B cell (primary cell): ENCODE data around the gene TTF2. TPM values are rescaled to one million over a fixed set of nuclear protein-coding genes. Genes with fewer than 3 reads are reported as not detected.

ENCODE experiments used
- ATAC-seq: fragments of 200-7000 bp; cut with Tn5 transposase; one replicate; pipeline ENCODE4 v1.10.0; 2021; ENCODE audit warnings: low read depth, mild to moderate bottlenecking, moderate number of reproducible peaks, moderate library complexity
- CTCF ChIA-PET: fragments of 350-600 bp; sonication (Branson Sonifier 250); formaldehyde crosslinking; loops from one replicate; lab custom pipeline; 2021; ENCODE audit warnings: antibody characterized with exemption, inconsistent platforms; lab: Charles Lee
- POLR2A ChIA-PET: fragments of 350-600 bp; sonication (Branson Sonifier 250); formaldehyde crosslinking; loops from one replicate; lab custom pipeline; 2021; ENCODE audit warnings: antibody characterized with exemption; lab: Charles Lee
- DNase-seq: peaks from one replicate; pipeline ENCODE4 v3.0.0; 2013
- H2AFZ ChIP-seq: 2 replicates; pipeline ENCODE4 v1.6.1; 2012; ENCODE audit warnings: mild to moderate bottlenecking, low read depth, low read length; ENCODE audit not compliant: insufficient read depth, poor library complexity, severe bottlenecking
- H3K27ac ChIP-seq, 2 donors: 1 replicate in 1 of 2; 2 replicates in 1 of 2; pipeline ENCODE4 v1.5.1; 2012 to 2013; ENCODE audit warnings: low read length in 2 of 2, mild to moderate bottlenecking in 2 of 2, moderate library complexity in 1 of 2
- H3K27me3 ChIP-seq, 4 experiments: fragments of 200-600 bp in 1 of 4; sonication (generic) in 1 of 4; replicated peaks in 1 of 4; 1 replicate in 2 of 4; 2 replicates in 2 of 4; pipeline versions ENCODE4 v1.6.1 to v1.7.0; 2013 to 2016; ENCODE audit warnings: low read length in 3 of 4, mild to moderate bottlenecking in 2 of 4, mixed read lengths in 1 of 4, moderate library complexity in 1 of 4; ENCODE audit not compliant: insufficient read depth in 4 of 4, control insufficient read depth in 3 of 4; ENCODE audit errors: control extremely low read depth in 1 of 4
- H3K36me3 ChIP-seq, 2 experiments: replicated peaks in 1 of 2; 1 replicate in 1 of 2; 2 replicates in 1 of 2; pipeline versions ENCODE4 v1.6.1 to v1.7.1; 2013; ENCODE audit warnings: low read length in 1 of 2; ENCODE audit not compliant: insufficient read depth in 2 of 2, control insufficient read depth in 1 of 2; ENCODE audit errors: control extremely low read depth in 1 of 2, extremely low read depth in 1 of 2
- H3K4me1 ChIP-seq, 2 donors: fragments of 200-600 bp in 1 of 2; sonication (generic) in 1 of 2; 1 replicate in 1 of 2; 2 replicates in 1 of 2; pipeline versions ENCODE4 v1.5.1 to v1.6.1; 2013 to 2017; ENCODE audit warnings: low read length in 2 of 2; ENCODE audit not compliant: control insufficient read depth in 2 of 2, insufficient read depth in 2 of 2
- H3K4me2 ChIP-seq: replicated peaks from 2 replicates; pipeline ENCODE3; 2012; ENCODE audit warnings: mild to moderate bottlenecking, low read depth, low read length; ENCODE audit not compliant: poor library complexity, severe bottlenecking
- H3K4me3 ChIP-seq, 5 experiments: fragments of 200-600 bp in 1 of 5; sonication (generic) in 1 of 5; 1 replicate in 3 of 5; 2 replicates in 2 of 5; pipeline versions ENCODE4 v1.5.1 to v1.7.0; 2011 to 2016; ENCODE audit warnings: low read length in 4 of 5, mild to moderate bottlenecking in 4 of 5, low read depth in 2 of 5, control low read depth in 1 of 5, moderate library complexity in 1 of 5; ENCODE audit not compliant: insufficient read depth in 1 of 5; ENCODE audit errors: control extremely low read depth in 1 of 5, extremely low read depth in 1 of 5
- H3K79me2 ChIP-seq: fragments of 200-600 bp; sonication (generic); one replicate; pipeline ENCODE4 v1.6.0; 2016; ENCODE audit warnings: low read length; ENCODE audit not compliant: control insufficient read depth, insufficient read depth
- H3K9ac ChIP-seq: fragments of 200-600 bp; sonication (generic); 2 replicates; pipeline ENCODE4 v1.6.1; 2017; ENCODE audit warnings: mild to moderate bottlenecking, low read length, moderate library complexity
- H3K9me3 ChIP-seq, 3 donors: one replicate each; pipeline versions ENCODE4 v1.6.1 to v1.7.1; 2013; ENCODE audit warnings: low read length in 2 of 3; ENCODE audit not compliant: control insufficient read depth in 2 of 3, insufficient read depth in 1 of 3; ENCODE audit errors: control extremely low read depth in 1 of 3
- H4K20me1 ChIP-seq: 2 replicates; pipeline ENCODE4 v1.6.0; 2012; ENCODE audit warnings: mild to moderate bottlenecking, low read length; ENCODE audit not compliant: insufficient read depth, control insufficient read depth, poor library complexity, severe bottlenecking
- H3K27ac Mint-ChIP-seq: one replicate; pipeline ENCODE4 v1.8.0; 2021; ENCODE audit warnings: mixed read lengths
- H3K27me3 Mint-ChIP-seq: one replicate; pipeline ENCODE4 v1.8.0; 2021; ENCODE audit warnings: mixed read lengths
- H3K4me1 Mint-ChIP-seq: one replicate; pipeline ENCODE4 v1.8.0; 2021; ENCODE audit warnings: mixed read lengths
- H3K4me3 Mint-ChIP-seq: one replicate; pipeline ENCODE4 v1.8.0; 2021; ENCODE audit warnings: mixed read lengths
- H3K9me3 Mint-ChIP-seq: one replicate; pipeline ENCODE4 v1.8.0; 2022; ENCODE audit warnings: mixed read lengths; ENCODE audit not compliant: insufficient read depth
- CTCF ChIP-seq: fragments of 200-600 bp; IDR thresholded peaks from one replicate; pipeline ENCODE4 v1.8.0; 2022; ENCODE audit warnings: antibody characterized with exemption, mild to moderate bottlenecking
- EZH2 ChIP-seq: IDR thresholded peaks from 2 replicates; pipeline ENCODE4 v1.6.1; 2012; ENCODE audit warnings: borderline replicate concordance, low read depth, mild to moderate bottlenecking, moderate library complexity, low read length; ENCODE audit not compliant: insufficient read depth, poor library complexity, severe bottlenecking
- WGBS: methylation state at CpG from one replicate; pipeline ENCODE4 v1.1.5; 2013; ENCODE audit warnings: missing lambda C conversion rate; ENCODE audit not compliant: insufficient coverage; 5-methylcytosine and 5-hydroxymethylcytosine counted together
- intact Hi-C: fragments of 100-400 bp; cut with micrococcal nuclease; formaldehyde crosslinking; loops from one replicate; pipeline ENCODE4 v1.10.0; 2022
- polyA plus RNA-seq: library from polyadenylated mRNA; depleted of rRNA; stranded (reverse); fragments of >200 nt; gene quantifications from 2 replicates; pipeline ENCODE4 v1.2.3, GENCODE V29; 2012
- total RNA-seq, 2 donors: library from RNA; stranded (reverse); fragments of 120-200 nt in 1 of 2; gene quantifications; 1 replicate in 1 of 2; 2 replicates in 1 of 2; pipeline versions ENCODE4 v1.2.3 to v1.2.4, GENCODE V29; 2013 to 2022

The TTF2 gene
- total and polyA plus RNA-seq, 2 donors (not counting 1 experiment from before 2014, with no cell fraction given) = 11.3 to 28.9 TPM

DNA sequence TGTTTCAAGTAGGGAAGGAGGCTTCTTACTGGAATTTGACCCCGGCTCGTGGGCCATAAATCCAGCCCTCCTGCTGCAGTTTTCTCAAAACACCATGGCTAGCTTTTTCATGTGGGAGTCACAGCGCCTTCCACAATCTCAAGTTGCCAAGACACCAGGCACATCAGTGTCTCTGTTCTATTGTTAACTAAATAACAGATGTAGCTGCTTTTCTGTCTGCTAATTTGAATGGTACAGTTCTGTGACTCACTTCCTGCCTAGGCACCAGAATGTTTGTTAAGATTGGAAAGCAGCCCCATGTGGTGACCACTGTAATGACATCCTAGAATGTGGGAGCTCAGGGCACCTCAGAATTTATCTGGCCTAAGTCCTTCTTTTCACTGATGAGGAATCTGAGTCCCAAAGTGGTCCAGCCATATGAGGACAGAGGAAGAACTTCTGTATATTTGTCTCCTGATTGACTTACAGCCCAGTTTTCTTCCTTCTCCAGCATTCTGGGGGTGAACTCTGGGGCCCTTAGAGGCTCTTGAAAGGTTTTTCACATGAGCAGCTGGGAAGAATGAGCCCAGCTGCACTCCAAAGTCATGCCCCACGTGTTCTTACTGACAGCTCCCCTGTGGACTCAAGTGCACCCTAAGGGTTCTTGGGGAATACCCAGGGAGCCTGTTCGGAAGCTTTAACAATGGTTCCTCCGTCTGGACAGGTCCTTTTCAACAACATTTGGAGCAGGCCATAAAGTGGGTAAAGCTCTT is 33.9 kb downstream of the TTF2 start:
- Mint-ChIP-seq H3K27me3 (no peaks in the 10 kb centered on the region), H3K4me3 (no peak overlapping the region), H3K9me3 (no peaks in the 10 kb centered on the region), H3K4me1 (peaks cover 3% of the 10 kb centered on the region), H3K27ac (no peak overlapping the region)
- no peaks in the 10 kb centered on the region for H3K27me3 ChIP-seq
- no peak overlapping the region for H2AFZ ChIP-seq
- peaks cover 0 to 2% of the 10 kb centered on the region in 2 donors for H3K4me1 ChIP-seq
- H3K36me3 ChIP-seq = peaks cover 2 to 46% of the 10 kb centered on the region in 2 experiments
- peak; percentile 15 for DNase-seq
- POLR2A ChIA-PET = no interaction called here
- H3K9me3 ChIP-seq = no peaks in the 10 kb centered on the region
- intact Hi-C loops = no loop called here
- no peak for TF ChIP-seq CTCF
- TF ChIP-seq EZH2 = no peak
- H3K27ac ChIP-seq = no peak overlapping the region
- no peaks in the 10 kb centered on the region for H3K79me2 ChIP-seq
- ATAC-seq = peak; percentile 49
- no peak overlapping the region for H3K9ac ChIP-seq
- H3K4me3 ChIP-seq = no peak overlapping the region
- no peak overlapping the region for H3K4me2 ChIP-seq
- CTCF ChIA-PET = interaction anchor here (0.9 to 2.5 kb wide), 4 partner anchors 12 to 802 kb away, joined by 3 to 9 read pairs (median 3); no protein-coding TSS in a partner anchor
- H4K20me1 ChIP-seq = no peaks in the 10 kb centered on the region
- 95% methylated on average over 5 of the region's 6 CpGs for WGBS
